Mucosa of gallbladder (tissue), 1 donor: ENCODE results near the gene TMEM59. TPM values are rescaled to one million over a fixed set of nuclear protein-coding genes. Genes with fewer than 3 reads are reported as not detected.
"Not testable (repeated sequence)": the region's sequence is repeated elsewhere in the genome, so short reads cannot be mapped to it uniquely, and the experiment has no call there.

Experiments
- DNase-seq: peaks from one replicate; pipeline ENCODE4 v3.0.0-alpha.2; 2020; ENCODE audit warnings: low spot score
- total RNA-seq: library from RNA; stranded (reverse); gene quantifications from one replicate; pipeline ENCODE4 v1.2.1, GENCODE V29; 2021
- donor health status: DM: no; HTN: no; CAD: no.

TMEM59 gene, protein sequence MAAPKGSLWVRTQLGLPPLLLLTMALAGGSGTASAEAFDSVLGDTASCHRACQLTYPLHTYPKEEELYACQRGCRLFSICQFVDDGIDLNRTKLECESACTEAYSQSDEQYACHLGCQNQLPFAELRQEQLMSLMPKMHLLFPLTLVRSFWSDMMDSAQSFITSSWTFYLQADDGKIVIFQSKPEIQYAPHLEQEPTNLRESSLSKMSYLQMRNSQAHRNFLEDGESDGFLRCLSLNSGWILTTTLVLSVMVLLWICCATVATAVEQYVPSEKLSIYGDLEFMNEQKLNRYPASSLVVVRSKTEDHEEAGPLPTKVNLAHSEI
- total RNA-seq = 714 TPM

DNA sequence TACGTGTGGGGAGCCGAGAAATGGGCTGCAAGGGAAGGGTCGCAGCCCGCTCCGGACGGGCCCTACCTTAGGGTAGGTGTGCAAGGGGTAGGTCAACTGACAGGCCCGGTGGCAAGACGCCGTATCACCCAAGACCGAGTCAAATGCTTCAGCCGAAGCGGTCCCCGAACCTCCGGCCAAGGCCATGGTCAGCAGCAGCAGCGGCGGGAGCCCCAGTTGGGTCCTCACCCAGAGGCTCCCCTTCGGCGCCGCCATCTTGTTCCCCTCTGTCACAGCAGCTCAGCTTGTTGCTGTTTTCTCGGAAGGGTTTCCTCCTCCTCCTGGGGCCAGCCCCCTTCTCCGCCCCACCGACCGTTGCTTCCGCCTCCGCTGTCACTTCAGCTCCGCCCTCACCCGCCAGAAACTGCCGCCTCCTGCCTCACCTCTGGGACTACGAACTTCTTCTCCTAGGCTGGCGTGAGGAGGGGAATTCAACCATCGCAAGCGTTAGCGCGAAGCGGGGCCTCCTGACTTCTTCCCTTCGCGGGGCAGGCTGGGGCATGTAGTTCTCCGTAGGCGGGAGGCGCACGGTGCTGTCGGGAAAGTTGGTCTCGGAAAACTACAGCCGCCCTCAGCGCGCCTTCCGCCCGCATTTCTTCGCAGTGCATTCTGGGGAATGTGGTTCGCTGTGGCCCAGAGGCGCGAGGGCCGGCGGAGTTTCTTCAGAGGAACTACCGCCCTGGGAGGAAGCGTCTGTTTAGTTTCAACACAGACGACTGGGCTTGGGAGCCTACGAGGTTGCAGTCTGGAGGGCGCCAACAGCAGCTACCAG lies at the start of gene TMEM59, which contains the start of gene TCEANC2:
TMEM59 (minus strand) TSS at position 271 of the 811 bp plus-strand sequence; CDS start at position 255, 16 bp downstream.
TCEANC2 (plus strand) TSS at position 675 of the 811 bp plus-strand sequence. CDS start 815 bp downstream, outside the sequence.
- peak; percentile 98 for DNase-seq

GRCh38 chr1:54100500-54100899 lies 47.5 kb upstream of the TMEM59 start:
- no peak for DNase-seq

DNA sequence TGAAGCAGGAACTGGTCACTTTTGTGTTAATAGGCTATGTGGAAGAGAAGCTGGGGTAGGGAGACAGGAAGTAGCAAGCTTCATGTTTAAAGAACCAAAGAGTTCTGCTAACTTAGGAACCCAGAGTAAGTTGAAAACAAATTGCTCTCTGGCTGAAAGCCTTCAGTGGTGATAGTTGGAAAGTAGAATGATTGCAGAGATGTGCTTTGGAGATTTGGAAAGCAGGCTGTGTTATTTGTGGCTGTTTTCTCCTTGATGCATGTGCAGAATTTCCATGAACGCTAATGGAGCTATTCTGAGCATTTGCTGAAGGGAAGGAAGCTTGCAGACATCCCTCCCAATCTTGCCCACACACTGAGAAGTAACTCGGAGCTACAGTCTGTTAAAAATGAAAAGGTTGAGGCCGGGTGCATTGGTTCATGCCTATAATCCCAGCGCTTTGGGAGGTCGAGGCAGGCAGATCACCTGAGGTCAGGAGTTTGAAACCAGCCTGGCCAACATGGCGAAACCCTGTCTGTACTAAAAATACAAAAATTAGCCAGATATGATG lies 46.1 kb upstream of the TMEM59 start:
- DNase-seq = no peak

- DNase-seq = no peak
These were observed 43.9 kb upstream of the TMEM59 start for GRCh38 chr1:54096877-54097240.

- no peak for DNase-seq
These were observed 43.3 kb upstream of the TMEM59 start for GRCh38 chr1:54096227-54096876.

- no peak for DNase-seq
These were observed 42.7 kb upstream of the TMEM59 start for GRCh38 chr1:54095546-54096226.

DNA sequence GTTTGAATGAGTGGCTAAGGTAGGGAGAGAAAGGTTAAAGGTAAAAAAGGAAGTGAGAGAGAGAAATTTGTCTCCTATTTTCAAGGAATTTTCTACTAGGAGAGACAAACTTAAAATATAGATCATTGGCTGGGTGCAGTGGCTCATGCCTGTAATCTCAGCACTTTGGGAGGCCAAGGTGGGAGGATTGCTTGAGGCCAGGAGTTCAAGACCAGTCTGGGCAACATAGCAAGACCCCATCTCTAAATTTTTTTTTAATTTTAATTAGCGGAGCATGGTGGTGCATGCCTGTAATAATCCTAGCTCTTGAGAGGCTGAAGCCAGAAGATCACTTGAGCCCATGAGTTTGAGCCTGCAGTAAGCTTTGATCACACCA lies 41.7 kb upstream of the TMEM59 start:
- DNase-seq = not testable (repeated sequence)

DNA sequence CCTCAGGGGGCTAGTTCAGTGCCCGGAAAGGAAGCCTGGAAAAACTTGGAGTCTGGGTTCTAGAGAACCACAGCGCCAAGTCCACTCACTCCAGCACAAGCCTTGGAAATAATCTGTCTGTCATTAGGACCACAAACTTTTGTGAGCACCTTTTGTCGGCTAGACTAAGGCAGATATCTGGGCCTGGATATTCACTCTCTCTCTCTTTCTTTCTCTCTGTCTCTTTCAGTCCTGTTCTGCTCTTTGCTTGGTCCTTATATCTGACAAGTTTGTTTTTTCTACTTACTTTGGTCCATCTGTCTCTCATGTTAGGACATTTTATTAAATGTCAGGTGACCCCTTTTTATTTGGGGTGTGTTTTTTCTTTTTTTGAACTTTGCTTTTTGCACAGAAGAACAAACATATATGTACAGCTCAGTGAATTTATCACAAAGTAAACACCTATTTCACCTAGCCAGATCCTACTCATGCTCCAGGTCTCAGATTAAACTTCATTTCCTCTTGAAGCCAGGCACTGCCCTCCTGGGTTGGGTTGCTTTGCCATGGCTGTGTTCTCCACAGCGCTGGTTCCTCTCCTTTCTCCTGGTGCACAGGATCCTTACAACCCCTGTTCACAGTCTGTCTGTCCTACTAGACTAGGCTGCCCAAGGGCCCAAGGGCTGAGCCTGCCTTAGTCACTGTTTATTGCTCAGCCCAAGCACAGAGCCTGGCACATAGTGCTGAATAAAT lies 41.2 kb upstream of the TMEM59 start:
- no peak for DNase-seq

DNA sequence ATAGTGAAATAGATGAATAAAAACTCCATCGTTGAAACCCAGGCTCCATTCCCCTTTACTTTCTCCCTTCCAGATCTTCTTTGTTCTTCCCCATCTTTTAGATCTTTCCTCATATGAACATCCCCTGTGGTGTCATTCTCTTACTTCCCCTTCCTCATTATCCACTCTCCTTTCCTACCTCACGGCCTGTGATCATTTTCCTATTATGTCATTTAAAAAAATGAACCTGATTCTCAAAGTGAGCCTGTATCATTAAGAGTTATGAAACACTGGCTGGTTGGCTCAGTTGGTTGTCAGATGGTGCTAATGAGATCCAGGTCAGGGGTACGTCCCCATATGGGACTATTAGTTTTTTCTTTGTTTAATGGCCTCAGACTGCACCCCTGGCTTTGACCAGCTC lies 38.7 kb upstream of the TMEM59 start:
- DNase-seq = no peak

DNA sequence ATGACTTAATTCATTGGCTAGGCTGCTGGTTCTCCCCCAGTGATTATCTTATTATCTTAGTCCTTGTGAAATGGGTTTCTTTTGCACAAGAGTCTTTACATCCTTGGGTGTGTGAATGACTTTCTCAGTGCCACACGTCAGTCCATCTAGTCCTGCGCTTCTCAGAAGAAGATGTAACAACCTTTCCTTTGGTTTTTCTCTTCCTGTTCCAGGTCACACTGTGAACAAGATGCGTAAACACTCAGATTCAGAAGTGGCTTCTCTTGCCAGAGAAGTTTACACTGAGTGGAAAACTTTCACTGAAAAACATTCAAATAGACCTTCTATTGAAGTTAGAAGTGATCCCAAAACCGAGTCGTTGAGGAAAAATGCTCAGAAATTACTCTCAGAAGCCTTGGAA lies 35.4 kb upstream of the TMEM59 start:
- no peak for DNase-seq

GRCh38 chr1:54086754-54087153 lies 33.8 kb upstream of the TMEM59 start:
- DNase-seq = no peak

DNA sequence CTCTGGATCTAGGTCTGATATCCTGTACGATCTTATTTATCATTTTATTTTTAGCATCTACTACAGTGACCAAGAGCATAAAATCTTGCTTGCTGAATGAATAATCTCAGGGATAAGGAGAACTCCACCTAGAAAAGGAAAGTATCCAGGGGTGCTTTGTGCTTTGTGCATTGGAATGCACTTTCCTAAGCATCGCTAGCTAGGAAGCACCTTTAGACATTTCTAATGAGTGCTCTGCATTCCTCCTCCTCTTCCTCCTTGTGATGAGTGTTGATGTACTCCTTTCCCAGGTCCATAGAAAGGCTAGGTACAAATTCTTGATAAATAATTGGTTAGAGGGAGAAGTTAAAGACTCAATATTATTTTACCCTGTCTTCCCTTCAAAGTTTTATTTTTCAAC lies 31.8 kb upstream of the TMEM59 start:
- DNase-seq = no peak

DNA sequence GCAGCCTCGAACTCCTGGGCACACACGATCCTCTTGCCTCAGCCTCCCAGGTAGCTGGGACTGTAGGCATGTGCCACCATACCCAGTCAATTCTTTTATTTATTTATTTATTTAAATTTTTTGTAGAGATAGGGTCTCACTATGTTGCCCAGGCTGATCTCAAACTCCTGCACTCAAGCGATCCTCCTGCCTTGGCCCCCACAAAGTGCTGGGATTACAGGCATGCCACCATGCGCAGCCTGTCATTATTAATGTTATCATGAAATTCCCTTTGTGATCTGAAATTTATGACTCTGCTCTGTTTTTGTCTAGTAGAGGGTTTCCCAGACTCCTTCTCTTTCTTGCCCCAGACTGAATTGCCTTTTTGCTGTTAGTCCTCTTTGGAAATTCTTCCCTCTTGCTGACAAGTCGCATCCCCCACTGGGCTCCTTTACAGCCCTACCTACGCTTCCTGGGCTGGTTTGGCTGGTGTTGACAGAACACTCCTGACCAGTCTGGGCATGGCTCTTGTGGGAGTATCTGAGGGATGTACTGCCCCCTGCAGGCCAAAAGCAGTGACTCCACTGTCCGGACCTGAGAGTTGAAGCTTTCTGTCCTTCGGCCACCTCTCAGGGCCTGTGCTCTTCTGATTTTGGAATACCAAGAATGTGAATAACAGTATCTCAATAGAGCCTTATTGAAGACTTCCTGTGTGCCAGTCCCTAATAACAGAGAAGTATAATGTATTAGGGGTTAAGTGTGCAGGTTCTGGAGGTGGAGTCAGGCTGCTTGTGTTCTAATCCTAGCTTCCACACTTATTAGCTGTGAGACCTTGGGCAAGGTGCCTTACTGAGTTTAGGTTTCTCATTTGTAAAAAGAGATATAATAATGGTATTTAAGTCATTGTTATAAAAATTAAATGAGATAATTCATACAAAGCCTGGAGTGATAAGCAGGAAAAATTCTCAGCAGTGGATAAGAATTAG lies 28.6 kb upstream of the TMEM59 start:
- DNase-seq = peak; percentile 72

DNA sequence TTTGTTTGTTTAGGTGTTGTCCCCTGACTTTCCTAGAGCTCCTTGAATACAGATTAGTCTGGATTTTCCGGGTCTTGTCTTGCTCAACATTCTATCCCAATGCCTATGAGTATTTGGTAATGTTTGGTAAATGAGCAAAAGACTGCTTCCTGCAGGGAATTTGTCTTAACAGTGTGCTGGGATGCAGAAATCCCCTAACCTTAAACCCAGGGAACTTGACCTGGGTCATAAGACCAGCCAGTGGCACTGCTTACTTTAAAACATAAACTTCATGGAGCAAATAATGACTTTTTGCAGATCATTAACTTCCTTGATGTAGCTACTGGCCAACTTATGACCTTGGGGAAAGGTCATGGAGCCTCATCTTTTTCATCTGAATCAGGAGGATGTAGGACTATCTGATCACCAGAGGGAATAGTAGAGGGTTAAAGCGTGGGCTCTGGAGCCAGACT lies 27.6 kb upstream of the TMEM59 start:
- DNase-seq = no peak

DNA sequence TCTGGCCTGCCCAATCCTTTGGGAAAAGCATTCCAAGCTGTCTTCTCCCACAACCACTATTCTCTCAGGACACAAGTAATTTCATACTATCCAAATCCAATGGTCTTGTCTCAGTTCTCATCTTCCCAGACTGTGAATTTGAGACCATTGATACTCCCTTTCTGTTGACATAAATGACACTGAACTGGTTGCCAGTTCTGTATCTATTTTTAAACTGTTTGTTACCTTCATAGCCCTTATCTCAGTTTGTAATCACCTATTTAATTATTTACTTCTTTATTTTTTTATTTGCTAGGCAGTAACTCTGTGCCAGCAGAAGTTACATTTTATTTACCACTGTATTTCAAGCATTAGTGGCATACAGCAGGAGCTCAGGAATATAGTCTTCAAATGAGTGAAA lies 24.4 kb upstream of the TMEM59 start:
- DNase-seq = no peak

DNA sequence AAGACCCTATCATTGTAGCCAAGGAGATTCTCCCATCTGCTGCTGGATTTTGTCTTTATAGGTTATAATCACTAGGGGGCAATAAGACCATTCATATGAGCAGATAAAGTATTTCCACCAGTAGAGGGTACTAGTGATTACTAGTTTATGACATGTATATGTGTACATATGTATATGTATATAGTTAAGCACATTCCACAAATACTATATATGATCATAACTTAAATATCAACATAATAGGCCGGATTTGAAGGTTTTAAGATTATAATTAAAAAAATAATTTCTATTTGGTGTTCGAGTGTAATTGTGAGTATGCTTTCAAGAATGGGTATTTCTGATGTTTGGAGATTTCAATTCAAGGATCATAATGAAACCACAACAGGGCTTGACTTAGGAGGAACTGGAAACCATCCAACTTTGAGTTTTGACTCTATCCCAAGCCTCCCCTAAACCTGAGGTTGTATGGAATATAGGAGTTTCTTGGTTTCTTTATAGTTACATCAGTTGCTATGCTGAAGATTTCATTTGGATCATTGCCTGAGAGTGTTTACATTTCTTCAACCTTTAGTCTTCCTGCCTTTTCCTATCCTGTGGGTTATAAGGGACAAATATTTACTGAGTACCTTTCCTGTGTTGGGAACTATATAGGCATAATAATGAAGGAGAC lies 17.3 kb upstream of the TMEM59 start:
- DNase-seq = no peak

DNA sequence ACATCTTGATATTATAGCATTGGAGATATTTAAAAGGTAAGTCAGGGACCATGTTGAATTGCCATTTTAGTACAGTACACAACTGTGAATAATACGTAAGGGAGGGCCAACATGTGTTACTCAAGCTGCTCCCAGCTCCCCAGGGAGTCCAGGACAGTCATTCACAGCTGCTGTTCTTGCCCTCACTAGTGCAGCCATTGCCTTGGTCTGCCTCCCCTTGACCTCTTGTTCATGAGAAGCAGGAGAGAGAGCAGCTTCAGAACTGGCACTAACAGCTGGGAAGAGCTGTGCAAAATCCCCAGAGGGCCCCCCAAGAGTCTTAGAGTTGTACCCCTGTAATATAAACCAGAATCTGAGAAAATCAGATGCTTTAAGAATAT lies 16.8 kb upstream of the TMEM59 start:
- no peak for DNase-seq

DNA sequence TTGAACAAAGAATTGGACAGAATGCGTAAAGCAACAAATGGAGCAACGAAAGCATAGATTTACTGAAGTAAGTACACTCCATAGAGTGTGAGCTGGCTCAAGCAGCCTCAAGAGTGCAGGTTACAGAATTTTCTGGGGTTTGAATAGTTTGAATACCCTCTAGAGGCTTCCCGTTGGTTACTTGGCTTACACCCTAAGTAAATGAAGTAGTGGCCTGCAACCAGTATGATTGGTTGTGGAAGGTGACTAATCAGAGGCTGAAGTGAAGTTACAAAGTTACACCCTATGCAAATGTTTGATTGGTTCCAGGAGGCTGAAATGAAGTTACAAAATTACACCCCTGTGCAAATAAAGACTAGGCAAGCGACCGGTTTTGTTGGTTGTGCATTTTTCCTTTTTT lies 11.3 kb upstream of the TMEM59 start:
- no peak for DNase-seq

- no peak for DNase-seq
These were observed 1.4 kb upstream of the TMEM59 start for GRCh38 chr1:54054438-54054749.
